HG02938 (cell line): ENCODE measurements around the gene GPC1.

Experiments used
- ATAC-seq: cut with Tn5 transposase; IDR thresholded peaks from one replicate; pipeline ENCODE4 v1.9.1; 2021; ENCODE audit warnings: mild to moderate bottlenecking, moderate library complexity; ENCODE audit not compliant: unreplicated experiment

The GPC1 gene

GRCh38 chr2:240441993-240442411 is 6.5 kb downstream of the GPC1 start:
- ATAC-seq: no peak

- ATAC-seq: no peak
Measured at GRCh38 chr2:240442891-240443715, 7.6 kb downstream of the GPC1 start.

- no peak for ATAC-seq
Measured at GRCh38 chr2:240443891-240444301, 8.4 kb downstream of the GPC1 start.

GRCh38 chr2:240444464-240444863 is 9.0 kb downstream of the GPC1 start:
- no peak for ATAC-seq

- no peak for ATAC-seq
Measured at GRCh38 chr2:240445961-240446663, 10.6 kb downstream of the GPC1 start.

- no peak for ATAC-seq
Measured at GRCh38 chr2:240446664-240447175, 11.3 kb downstream of the GPC1 start.

- ATAC-seq: no peak
Measured at GRCh38 chr2:240447331-240447730, 11.9 kb downstream of the GPC1 start.

GRCh38 chr2:240447934-240448333 is 12.5 kb downstream of the GPC1 start:
- ATAC-seq: no peak

GRCh38 chr2:240448387-240449274 is 13.2 kb downstream of the GPC1 start:
- no peak for ATAC-seq

- no peak for ATAC-seq
Measured at GRCh38 chr2:240449764-240450531, 14.5 kb downstream of the GPC1 start.

- no peak for ATAC-seq
Measured at GRCh38 chr2:240450532-240451107, 15.2 kb downstream of the GPC1 start.

- ATAC-seq: no peak
Measured at GRCh38 chr2:240451108-240451611, 15.7 kb downstream of the GPC1 start.

- ATAC-seq: no peak
Measured at GRCh38 chr2:240451791-240452461, 16.5 kb downstream of the GPC1 start.

GRCh38 chr2:240452462-240453256 is 17.2 kb downstream of the GPC1 start:
- ATAC-seq: no peak

- no peak for ATAC-seq
Measured at GRCh38 chr2:240453461-240454105, 18.1 kb downstream of the GPC1 start.

GRCh38 chr2:240454106-240454901 is 18.8 kb downstream of the GPC1 start:
- no peak for ATAC-seq

GRCh38 chr2:240455272-240455646 is 19.8 kb downstream of the GPC1 start:
- ATAC-seq: no peak
